Heart left ventricle (tissue), 16 donors: ENCODE results near the gene BEST3. TPM values are rescaled to one million over a fixed set of nuclear protein-coding genes. Genes with fewer than 3 reads are reported as not detected.
"Not testable (repeated sequence)": the region's sequence is repeated elsewhere in the genome, so short reads cannot be mapped to it uniquely, and the experiment has no call there.

Source experiments
- ATAC-seq, 4 donors: fragments of 200-7000 bp; cut with Tn5 transposase; one replicate each; pipeline ENCODE4 v1.9.1; 2020 to 2022; ENCODE audit warnings: moderate library complexity in 4 of 4, mild to moderate bottlenecking in 3 of 4, moderate number of reproducible peaks in 1 of 4
- DNase-seq, 5 donors: peaks; one replicate each; pipeline ENCODE4 v3.0.0-alpha.2; 2020
- H3K27ac ChIP-seq, 12 donors: fragments of 200-600 bp; sonication (generic) in 4 of 12; one replicate each; pipeline versions ENCODE4 v1.5.0 to v1.8.0; 2016 to 2022; ENCODE audit warnings: mild to moderate bottlenecking in 2 of 12
- H3K27me3 ChIP-seq, 9 donors: fragments of 200-600 bp; sonication (generic) in 2 of 9; one replicate each; pipeline versions ENCODE4 v1.5.1 to v1.8.0; 2016 to 2022; ENCODE audit warnings: mild to moderate bottlenecking in 3 of 9
- H3K36me3 ChIP-seq, 9 donors: fragments of 200-600 bp; sonication (generic) in 2 of 9; one replicate each; pipeline versions ENCODE4 v1.5.0 to v1.8.0; 2018 to 2022; ENCODE audit warnings: mild to moderate bottlenecking in 2 of 9
- H3K4me1 ChIP-seq, 12 donors: fragments of 200-600 bp; sonication (generic) in 4 of 12; one replicate each; pipeline versions ENCODE4 v1.5.0 to v1.8.0; 2016 to 2022; ENCODE audit warnings: mild to moderate bottlenecking in 3 of 12
- H3K4me3 ChIP-seq, 12 donors: fragments of 200-600 bp; sonication (generic) in 4 of 12; one replicate each; pipeline versions ENCODE4 v1.5.0 to v1.8.0; 2017 to 2022; ENCODE audit warnings: mild to moderate bottlenecking in 9 of 12, moderate library complexity in 4 of 12
- H3K9me3 ChIP-seq, 12 donors: fragments of 200-600 bp; sonication (generic) in 4 of 12; one replicate each; pipeline versions ENCODE4 v1.5.0 to v1.8.0; 2016 to 2022; ENCODE audit warnings: mild to moderate bottlenecking in 1 of 12
- POLR2A ChIP-seq, 2 donors: fragments of 450-650 bp; IDR thresholded peaks; one replicate each; pipeline ENCODE4 v1.6.1; 2017; ENCODE audit warnings: antibody characterized with exemption in 2 of 2, mild to moderate bottlenecking in 2 of 2, moderate library complexity in 2 of 2
- WGBS, 4 donors: extraction: QIAGEN DNeasy Blood & Tissue Kit in 2 of 4; methylation state at CpG; one replicate each; pipeline versions ENCODE4 v1.1.5 to v1.1.7; 2013 to 2018; 5-methylcytosine and 5-hydroxymethylcytosine counted together
- intact Hi-C, 10 donors: fragments of 100-400 bp; cut with DNase I; formaldehyde crosslinking; loops; one replicate each; pipeline versions ENCODE4 v1.11.1 to v1.14.2; 2022
- polyA plus RNA-seq, 2 donors: library from polyadenylated mRNA; stranded (reverse); fragments of 200-250 nt; gene quantifications; one replicate each; pipeline ENCODE4 v1.2.3, GENCODE V29; 2013
- total RNA-seq, 9 donors: library from RNA; depleted of rRNA in 2 of 9; stranded (reverse); fragments of >200 nt in 2 of 9; fragmentation: NEBNext Ultra II Directional in 3 of 9; extraction: Animal tissue kit (Norgen Biotek cat#: 25700) in 3 of 9; gene quantifications; one replicate each; pipeline versions ENCODE4 v1.1.0 to v1.2.4, GENCODE V29; 2016 to 2023
- TF ChIP-seq, protein P1 (sequence below), 12 donors: fragments of 200-600 bp; sonication (generic) in 4 of 12; IDR thresholded peaks; one replicate each; pipeline versions ENCODE4 v1.5.0 to v1.8.0; 2018 to 2022; ENCODE audit warnings: antibody characterized with exemption in 12 of 12, mild to moderate bottlenecking in 5 of 12
- donor health status: ischemic (EF 13 %, LVEDD 7.1; RV severe dilation, severe dysfunction).
- donor health status: healthy with polysubstance abuse.
- donor health status: DM: no; HTN: yes; CAD: no.
- donor health status: DM: no; HTN: no; CAD: no.
- donor health status: ischemic (EF 25% LVEDD 6.9; RV normal size, moderate dysfunction).
- donor health status: ischemic (EF 25% LVEDD 5.7; RV mildly dilated, moderate dysfunction).
- donor health status: healthy.
- donor health status: DM: yes; HTN: yes; CAD: no.
- donor health status: ischemic (EF 35%, LVEDD 5.7; RV mildly dilated, moderate dysfunction).
- donor health status: nonischemic (EF 11% LVEDD 7.7; RV severe dilation, severe dysfunction).
- donor health status: DM: yes; HTN: yes; CAD: no.
- donor health status: PGD.
- donor health status: ischemic (EF 29% LVEDD 5.4; RV normal size, mild dysfunction).
- donor health status: nonischemic (EF 23%, LVEDD 6.1; RV moderate dilation, normal function).

BEST3 gene
- total and polyA plus RNA-seq, 11 donors = 0.15 to 5.3 (median 0.43) TPM; not detected in 2

DNA sequence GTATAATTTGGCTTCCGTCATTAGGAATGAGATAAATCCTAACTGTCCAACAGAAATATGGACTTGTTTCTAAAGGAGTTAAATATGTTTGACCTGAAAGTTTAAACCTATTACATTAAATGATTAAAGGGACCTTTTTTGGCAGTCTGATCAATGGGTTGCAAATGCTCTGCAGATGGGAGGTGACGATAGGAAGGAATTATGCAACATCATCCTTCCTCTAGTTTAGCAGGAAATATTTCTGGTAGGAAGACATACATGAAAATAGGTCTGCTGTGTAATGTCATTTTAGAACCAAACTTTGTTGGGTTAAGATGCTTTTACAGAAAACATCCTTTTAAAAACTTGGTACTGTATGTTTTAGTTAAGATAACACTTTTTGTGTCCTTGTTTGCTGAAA is 91.0 kb downstream of the BEST3 start:
- peaks cover 0 to 6% (median 5%) of the 10 kb centered on the region in 9 donors for H3K36me3 ChIP-seq
- H3K9me3 ChIP-seq = peaks cover 0 to 4% (median 0%) of the 10 kb centered on the region in 12 donors
- WGBS, 4 donors = 26 to 34% (median 29%) methylated on average over 2 of the region's 2 CpGs
- peak overlapping the region in 11 of 12 donors; percentile 20 to 84 (median 64) for H3K27ac ChIP-seq
- DNase-seq (no peak), ATAC-seq (no peak)
- intact Hi-C loops = loop anchor here in 1 of 10 donors (5.0 kb wide), 1 partner anchor 34 kb away; no protein-coding TSS in a partner anchor
- no peaks in the 10 kb centered on the region for H3K27me3 ChIP-seq
- H3K4me3 ChIP-seq = peak overlapping the region in 10 of 12 donors; percentile 12 to 62 (median 47)
- TF ChIP-seq, protein P1, sequence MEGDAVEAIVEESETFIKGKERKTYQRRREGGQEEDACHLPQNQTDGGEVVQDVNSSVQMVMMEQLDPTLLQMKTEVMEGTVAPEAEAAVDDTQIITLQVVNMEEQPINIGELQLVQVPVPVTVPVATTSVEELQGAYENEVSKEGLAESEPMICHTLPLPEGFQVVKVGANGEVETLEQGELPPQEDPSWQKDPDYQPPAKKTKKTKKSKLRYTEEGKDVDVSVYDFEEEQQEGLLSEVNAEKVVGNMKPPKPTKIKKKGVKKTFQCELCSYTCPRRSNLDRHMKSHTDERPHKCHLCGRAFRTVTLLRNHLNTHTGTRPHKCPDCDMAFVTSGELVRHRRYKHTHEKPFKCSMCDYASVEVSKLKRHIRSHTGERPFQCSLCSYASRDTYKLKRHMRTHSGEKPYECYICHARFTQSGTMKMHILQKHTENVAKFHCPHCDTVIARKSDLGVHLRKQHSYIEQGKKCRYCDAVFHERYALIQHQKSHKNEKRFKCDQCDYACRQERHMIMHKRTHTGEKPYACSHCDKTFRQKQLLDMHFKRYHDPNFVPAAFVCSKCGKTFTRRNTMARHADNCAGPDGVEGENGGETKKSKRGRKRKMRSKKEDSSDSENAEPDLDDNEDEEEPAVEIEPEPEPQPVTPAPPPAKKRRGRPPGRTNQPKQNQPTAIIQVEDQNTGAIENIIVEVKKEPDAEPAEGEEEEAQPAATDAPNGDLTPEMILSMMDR (IDR thresholded peaks at IDR 0.05) = no peak
- no peak for TF ChIP-seq POLR2A (IDR thresholded peaks at IDR 0.05)
- peaks cover 0 to 10% (median 0%) of the 10 kb centered on the region in 12 donors for H3K4me1 ChIP-seq

- ATAC-seq, H3K4me3 ChIP-seq, H3K9me3 ChIP-seq, H3K27me3 ChIP-seq, DNase-seq, H3K27ac ChIP-seq, intact Hi-C loops: not testable (repeated sequence)
- peaks cover 0 to 10% (median 0%) of the 10 kb centered on the region in 12 donors for H3K4me1 ChIP-seq
- WGBS, 4 donors = 79 to 90% (median 84%) methylated on average over 2 of the region's 3 CpGs
- peaks cover 0 to 44% (median 40%) of the 10 kb centered on the region in 9 donors for H3K36me3 ChIP-seq
These were observed 94.8 kb downstream of the BEST3 start for GRCh38 chr12:69604275-69604674.

Other genes with a start within 250 kb of the BEST3 start
- gene FRS2, start 228.9 kb downstream of the BEST3 start, total RNA-seq = 10 to 100 TPM; 14.8 to 33.9 (median 21.4) TPM
- 10 to 100 TPM in 1 of 2 donors, 1 to 10 TPM in 1; 2.6 to 10.6 TPM for gene FRS2, start 228.9 kb downstream of the BEST3 start, polyA plus RNA-seq
- 100 to 1,000 TPM in 4 of 9 donors, 10 to 100 TPM in 5; 63.2 to 168 (median 93.3) TPM for gene CCT2, start 113.8 kb downstream of the BEST3 start, total RNA-seq
- gene CCT2, start 113.8 kb downstream of the BEST3 start, polyA plus RNA-seq = 100 to 1,000 TPM in 1 of 2 donors, 10 to 100 TPM in 1; 59.7 to 342 TPM
- 10 to 100 TPM in 8 of 9 donors, 1 to 10 TPM in 1; 7.4 to 82.9 (median 36.9) TPM for gene LRRC10, start 88.4 kb downstream of the BEST3 start, total RNA-seq
- 10 to 100 TPM; 12.6 to 30.1 TPM for gene LRRC10, start 88.4 kb downstream of the BEST3 start, polyA plus RNA-seq
- 10 to 100 TPM; 21.8 to 37.5 (median 32.8) TPM for gene RAB3IP, start 39.6 kb upstream of the BEST3 start, total RNA-seq
- 10 to 100 TPM; 19.7 to 29.0 TPM for gene RAB3IP, start 39.6 kb upstream of the BEST3 start, polyA plus RNA-seq
- gene MYRFL, start 125.9 kb upstream of the BEST3 start, total RNA-seq = under 1 TPM in 8 of 9 donors, not detected in 1; 0.13 to 0.96 (median 0.46) TPM
- gene MYRFL, start 125.9 kb upstream of the BEST3 start, polyA plus RNA-seq = under 1 TPM in 1 of 2 donors, not detected in 1; 0.18 TPM